Stimulated activated CD8-positive, alpha-beta memory T cell treated with anti-CD3 and anti-CD28 coated beads, Interleukin-15, amount 100 ng/mL, for 24 hours (primary cell): ENCODE measurements around the gene COLGALT1.
"Not testable (repeated sequence)": the region's sequence is repeated elsewhere in the genome, so short reads cannot be mapped to it uniquely, and the experiment has no call there.

Experiments used
- DNase-seq: peaks from one replicate; pipeline ENCODE4 v3.0.0-alpha.2; 2020; ENCODE audit warnings: low read depth

COLGALT1 gene

GRCh38 chr19:17555480-17555928 is at the start of gene COLGALT1:
TSS of gene COLGALT1 (plus strand) at chr19:17555649. CDS start at chr19:17555714, 65 bp downstream.
- peak; percentile 94 for DNase-seq

- no peak for DNase-seq
These were observed 48.7 kb upstream of the COLGALT1 start for GRCh38 chr19:17506745-17507144.

- DNase-seq: not testable (repeated sequence)
These were observed 46.9 kb upstream of the COLGALT1 start for GRCh38 chr19:17508558-17508933.

- no peak for DNase-seq
These were observed 45.0 kb upstream of the COLGALT1 start for GRCh38 chr19:17510220-17510993.

- DNase-seq: peak; percentile 58
These were observed 43.5 kb upstream of the COLGALT1 start for GRCh38 chr19:17511724-17512573.

- DNase-seq: no peak
These were observed 42.9 kb upstream of the COLGALT1 start for GRCh38 chr19:17512574-17512939.

GRCh38 chr19:17515408-17516149 is 39.9 kb upstream of the COLGALT1 start:
- no peak for DNase-seq

- DNase-seq: no peak
These were observed 37.6 kb upstream of the COLGALT1 start for GRCh38 chr19:17517898-17518297.

GRCh38 chr19:17518654-17519053 is 36.8 kb upstream of the COLGALT1 start:
- DNase-seq: not testable (repeated sequence)

- DNase-seq: no peak
These were observed 35.5 kb upstream of the COLGALT1 start for GRCh38 chr19:17519967-17520366.

GRCh38 chr19:17520865-17521264 is 34.6 kb upstream of the COLGALT1 start:
- DNase-seq: no peak

GRCh38 chr19:17522988-17523872 is 32.2 kb upstream of the COLGALT1 start:
- DNase-seq: no peak

GRCh38 chr19:17524651-17525050 is 30.8 kb upstream of the COLGALT1 start:
- no peak for DNase-seq

GRCh38 chr19:17525141-17525540 is 30.3 kb upstream of the COLGALT1 start:
- DNase-seq: no peak

- DNase-seq: no peak
These were observed 28.5 kb upstream of the COLGALT1 start for GRCh38 chr19:17526922-17527321.

- DNase-seq: no peak
These were observed 28.1 kb upstream of the COLGALT1 start for GRCh38 chr19:17527326-17527725.

- DNase-seq: no peak
These were observed 26.8 kb upstream of the COLGALT1 start for GRCh38 chr19:17528610-17529009.

- DNase-seq: no peak
These were observed 25.9 kb upstream of the COLGALT1 start for GRCh38 chr19:17529239-17530158.

GRCh38 chr19:17530586-17530985 is 24.9 kb upstream of the COLGALT1 start:
- no peak for DNase-seq

- DNase-seq: no peak
These were observed 23.3 kb upstream of the COLGALT1 start for GRCh38 chr19:17532116-17532515.
